RWPE2 (cell line): ENCODE results near the gene SDF2L1.
"Not testable (repeated sequence)": the region's sequence is repeated elsewhere in the genome, so short reads cannot be mapped to it uniquely, and the experiment has no call there.

Source experiments
- ATAC-seq: fragments of 200-7000 bp; cut with Tn5 transposase; 3 replicates; pipeline ENCODE4 v1.9.1; 2021; ENCODE audit warnings: low read depth
- DNase-seq: peaks from one replicate; pipeline ENCODE4 v3.0.0-alpha.2; 2020; ENCODE audit warnings: low spot score
- H3K27ac ChIP-seq: fragments of 450-650 bp; 2 replicates; pipeline ENCODE4 v1.5.1; 2017; ENCODE audit warnings: mild to moderate bottlenecking; ENCODE audit not compliant: poor library complexity, severe bottlenecking
- H3K27me3 ChIP-seq: fragments of 250-450 bp; sonication (Bioruptor Pico); 2 replicates; pipeline ENCODE4 v1.5.1; 2021; ENCODE audit warnings: mild to moderate bottlenecking, moderate library complexity; ENCODE audit not compliant: insufficient read depth, poor library complexity, severe bottlenecking
- H3K36me3 ChIP-seq: fragments of 250-450 bp; sonication (Bioruptor Pico); 2 replicates; pipeline ENCODE4 v1.5.1; 2020; ENCODE audit warnings: low read depth, mild to moderate bottlenecking, moderate library complexity
- H3K4me1 ChIP-seq: fragments of 250-450 bp; sonication (Bioruptor Pico); 2 replicates; pipeline ENCODE4 v1.5.1; 2021; ENCODE audit warnings: mild to moderate bottlenecking, moderate library complexity; ENCODE audit not compliant: insufficient read depth, poor library complexity, severe bottlenecking
- H3K4me3 ChIP-seq: fragments of 250-450 bp; sonication (Bioruptor Pico); 2 replicates; pipeline ENCODE4 v1.5.1; 2021; ENCODE audit warnings: mild to moderate bottlenecking, moderate library complexity; ENCODE audit not compliant: severe bottlenecking
- H3K9me3 ChIP-seq: fragments of 250-450 bp; sonication (Bioruptor Pico); 2 replicates; pipeline ENCODE4 v1.5.1; 2021; ENCODE audit warnings: mild to moderate bottlenecking, moderate library complexity; ENCODE audit not compliant: severe bottlenecking
- TF ChIP-seq, protein P1 (sequence below): fragments of 450-650 bp; IDR thresholded peaks from one replicate; pipeline ENCODE4 v1.5.1; 2017; ENCODE audit warnings: mild to moderate bottlenecking, moderate library complexity; ENCODE audit not compliant: poor library complexity, severe bottlenecking

Gene SDF2L1

GRCh38 chr22:21673534-21674321 is 31.6 kb downstream of the SDF2L1 start:
- DNase-seq, result no peak
- Histone ChIP-seq H3K27me3 (no peaks in the 10 kb centered on the region), H3K27ac (no peak overlapping the region), H3K36me3 (peaks cover 63% of the 10 kb centered on the region), H3K4me1 (peaks cover 6% of the 10 kb centered on the region), H3K9me3 (no peaks in the 10 kb centered on the region), H3K4me3 (no peak overlapping the region)
- TF ChIP-seq, protein P1, sequence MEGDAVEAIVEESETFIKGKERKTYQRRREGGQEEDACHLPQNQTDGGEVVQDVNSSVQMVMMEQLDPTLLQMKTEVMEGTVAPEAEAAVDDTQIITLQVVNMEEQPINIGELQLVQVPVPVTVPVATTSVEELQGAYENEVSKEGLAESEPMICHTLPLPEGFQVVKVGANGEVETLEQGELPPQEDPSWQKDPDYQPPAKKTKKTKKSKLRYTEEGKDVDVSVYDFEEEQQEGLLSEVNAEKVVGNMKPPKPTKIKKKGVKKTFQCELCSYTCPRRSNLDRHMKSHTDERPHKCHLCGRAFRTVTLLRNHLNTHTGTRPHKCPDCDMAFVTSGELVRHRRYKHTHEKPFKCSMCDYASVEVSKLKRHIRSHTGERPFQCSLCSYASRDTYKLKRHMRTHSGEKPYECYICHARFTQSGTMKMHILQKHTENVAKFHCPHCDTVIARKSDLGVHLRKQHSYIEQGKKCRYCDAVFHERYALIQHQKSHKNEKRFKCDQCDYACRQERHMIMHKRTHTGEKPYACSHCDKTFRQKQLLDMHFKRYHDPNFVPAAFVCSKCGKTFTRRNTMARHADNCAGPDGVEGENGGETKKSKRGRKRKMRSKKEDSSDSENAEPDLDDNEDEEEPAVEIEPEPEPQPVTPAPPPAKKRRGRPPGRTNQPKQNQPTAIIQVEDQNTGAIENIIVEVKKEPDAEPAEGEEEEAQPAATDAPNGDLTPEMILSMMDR, result no peak
- no peak for ATAC-seq

GRCh38 chr22:21674638-21675245 is 32.6 kb downstream of the SDF2L1 start:
- Histone ChIP-seq H3K4me1 (peaks cover under 1% of the 10 kb centered on the region), H3K4me3 (no peak overlapping the region), H3K36me3 (peaks cover 56% of the 10 kb centered on the region), H3K27ac (no peak overlapping the region), H3K9me3 (no peaks in the 10 kb centered on the region), H3K27me3 (no peaks in the 10 kb centered on the region)
- DNase-seq, result no peak
- TF ChIP-seq, protein P1, result no peak
- ATAC-seq, result no peak

DNA sequence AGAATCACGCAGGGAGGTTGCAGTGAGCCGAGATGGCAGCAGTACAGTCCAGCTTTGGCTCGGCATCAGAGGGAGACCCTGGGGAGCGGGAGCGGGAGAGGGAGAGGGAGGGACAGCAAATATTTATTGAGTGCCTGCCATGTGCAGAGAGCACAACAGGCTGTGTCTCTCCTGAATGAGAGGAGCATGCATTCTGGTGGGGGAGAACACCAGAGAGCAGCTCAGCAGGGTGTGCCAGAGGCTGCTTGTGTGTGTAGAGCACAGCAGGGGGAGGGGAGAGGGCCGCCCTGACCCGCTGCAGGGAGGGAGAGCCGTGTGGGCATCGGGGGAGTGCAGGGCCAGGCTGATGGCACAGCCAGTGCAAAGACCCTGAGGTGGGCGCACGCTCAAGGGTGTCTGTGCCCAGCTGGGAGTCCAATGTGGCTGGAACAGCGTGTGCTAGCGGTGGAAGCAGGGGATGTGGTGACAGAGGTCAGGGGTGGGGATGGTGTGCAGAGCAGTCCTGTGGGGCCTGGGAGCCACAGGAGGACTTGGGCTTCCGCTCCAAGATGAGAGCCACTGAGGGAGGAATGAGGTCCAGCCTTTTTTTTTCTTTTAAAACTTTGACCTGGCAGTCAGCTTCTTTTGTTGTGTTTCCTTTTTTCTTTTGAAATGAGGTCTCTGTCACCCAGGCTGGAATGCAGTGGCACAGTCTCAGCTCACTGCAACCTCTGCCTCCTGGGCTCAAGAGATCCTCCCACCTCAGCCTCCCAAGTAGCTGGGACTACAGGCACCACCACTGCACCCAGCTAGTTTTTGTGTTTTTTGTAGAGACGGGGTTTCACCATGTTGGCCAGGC is 35.7 kb downstream of the SDF2L1 start:
- TF ChIP-seq, protein P1, result no peak
- no peak for ATAC-seq

GRCh38 chr22:21678842-21679241 is 36.7 kb downstream of the SDF2L1 start:
- H3K4me3 ChIP-seq, H3K9me3 ChIP-seq, H3K4me1 ChIP-seq, ATAC-seq, DNase-seq, H3K27me3 ChIP-seq, H3K27ac ChIP-seq: not testable (repeated sequence)
- H3K36me3 ChIP-seq, result peaks cover 32% of the 10 kb centered on the region

More for the DNA sequence above, 35.7 kb downstream of the SDF2L1 start:
- H3K9me3 ChIP-seq, result no peaks in the 10 kb centered on the region
- no peak overlapping the region for H3K4me3 ChIP-seq
- peaks cover 34% of the 10 kb centered on the region for H3K36me3 ChIP-seq
- H3K27ac ChIP-seq, result no peak overlapping the region
- no peaks in the 10 kb centered on the region for H3K27me3 ChIP-seq
- no peak for DNase-seq
- H3K4me1 ChIP-seq, result no peaks in the 10 kb centered on the region

DNA sequence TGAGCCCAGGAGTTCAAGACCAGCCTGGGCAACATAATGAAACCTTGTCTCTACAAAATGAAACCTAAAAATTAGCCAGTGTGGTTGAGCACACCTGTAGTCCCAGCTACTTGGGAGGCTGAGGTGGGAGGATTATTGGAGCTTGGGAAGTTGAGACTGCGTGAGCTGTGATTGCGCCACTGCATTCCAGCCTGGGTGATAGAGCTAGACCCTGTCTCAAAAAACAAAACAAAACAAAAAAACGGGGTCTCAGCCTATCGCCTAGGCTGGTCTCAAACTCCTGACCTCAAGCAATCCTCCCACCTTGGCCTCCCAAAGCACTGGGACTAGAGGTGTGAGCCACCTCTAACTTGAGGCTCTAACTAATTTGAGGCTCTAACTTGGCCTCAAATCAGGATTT is 37.3 kb downstream of the SDF2L1 start:
- Histone ChIP-seq H3K27ac (no peak overlapping the region), H3K4me1 (no peaks in the 10 kb centered on the region), H3K4me3 (no peak overlapping the region), H3K36me3 (peaks cover 27% of the 10 kb centered on the region), H3K27me3 (no peaks in the 10 kb centered on the region), H3K9me3 (no peaks in the 10 kb centered on the region)
- TF ChIP-seq, protein P1, result no peak
- DNase-seq (no peak), ATAC-seq (no peak)
